ENCODE measurements around the gene CCNB1.
"Not testable (repeated sequence)": the region's sequence is repeated elsewhere in the genome, so short reads cannot be mapped to it uniquely, and the experiment has no call there.

Gene CCNB1

GRCh38 chr5:69187342-69187741, 20.4 kb downstream of the CCNB1 start:
- DNase-seq = no peak

- no peak for DNase-seq
These were observed 21.8 kb downstream of the CCNB1 start for GRCh38 chr5:69188811-69189161.

GRCh38 chr5:69189162-69190086, 22.5 kb downstream of the CCNB1 start, which contains the start of gene CENPH:
CENPH (plus strand) TSS chr5:69189583; CDS start chr5:69189635, 52 bp downstream.
- DNase-seq = peak; percentile 96

- no peak for DNase-seq
These were observed 35.5 kb downstream of the CCNB1 start for GRCh38 chr5:69202497-69202896.

GRCh38 chr5:69206528-69207190, 39.7 kb downstream of the CCNB1 start:
- DNase-seq = no peak

- no peak for DNase-seq
These were observed 42.7 kb downstream of the CCNB1 start for GRCh38 chr5:69209602-69210001.

- DNase-seq = no peak
These were observed 44.2 kb downstream of the CCNB1 start for GRCh38 chr5:69211200-69211599.

- DNase-seq = no peak
These were observed 45.1 kb downstream of the CCNB1 start for GRCh38 chr5:69212022-69212421.

- no peak for DNase-seq
These were observed 46.7 kb downstream of the CCNB1 start for GRCh38 chr5:69213513-69214215.

- no peak for DNase-seq
These were observed 50.2 kb downstream of the CCNB1 start for GRCh38 chr5:69217151-69217511.

- DNase-seq = peak; percentile 96
These were observed 50.9 kb downstream of the CCNB1 start for GRCh38 chr5:69217548-69218526.

- DNase-seq = no peak
These were observed 53.0 kb downstream of the CCNB1 start for GRCh38 chr5:69219939-69220338.

- not testable (repeated sequence) for DNase-seq
These were observed 53.4 kb downstream of the CCNB1 start for GRCh38 chr5:69220371-69220770.

- not testable (repeated sequence) for DNase-seq
These were observed 53.9 kb downstream of the CCNB1 start for GRCh38 chr5:69220833-69221232.

GRCh38 chr5:69224520-69224919, 57.6 kb downstream of the CCNB1 start:
- DNase-seq = no peak

GRCh38 chr5:69225860-69226259, 58.9 kb downstream of the CCNB1 start:
- no peak for DNase-seq
